MM.1S (cell line): ENCODE results near the gene GABRB3.

Source experiments
- CTCF ChIP-seq: fragments of 300-600 bp; sonication (generic); IDR thresholded peaks from 2 replicates; pipeline ENCODE4 v1.5.1; 2016; ENCODE audit warnings: antibody characterized with exemption, low read length, mixed read lengths
- EZH2 ChIP-seq: fragments of 300-600 bp; sonication (generic); optimal IDR thresholded peaks from 2 replicates; pipeline ENCODE3; 2017; ENCODE audit warnings: low read depth, mild to moderate bottlenecking, antibody characterized with exemption, low read length, mixed read lengths

- TF ChIP-seq EZH2 (no peak), CTCF (no peak)
Observed at GRCh38 chr15:26561896-26562295, 211.0 kb downstream of the GABRB3 start.
